ENCODE data around the gene AKR1B15. TPM values are rescaled to one million over a fixed set of nuclear protein-coding genes. Genes with fewer than 3 reads are reported as not detected.

Gene AKR1B15
- total and polyA plus RNA-seq, 9 of the 15 experiments (the other 6 are each of a cell fraction or from before 2014, with no cell fraction given), result not detected

DNA sequence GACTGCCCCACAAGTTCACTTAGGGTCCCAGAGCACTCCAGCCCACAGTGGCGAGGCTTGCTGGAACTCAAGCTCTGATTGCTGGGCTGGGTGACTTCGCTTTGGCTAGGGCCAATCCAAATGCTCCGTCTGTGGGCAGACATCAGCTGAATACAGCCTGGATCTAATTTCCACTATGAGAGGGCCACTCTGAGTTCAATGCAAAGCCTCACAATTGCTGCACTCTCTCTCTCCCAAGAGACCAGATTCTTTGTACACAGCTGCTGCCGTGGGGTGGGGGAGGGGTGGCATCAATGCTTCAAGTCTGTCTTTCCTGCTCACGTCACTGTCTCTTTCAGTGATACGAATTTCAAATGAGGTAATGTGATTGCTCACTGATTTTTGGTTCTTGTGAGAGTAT lies 50.5 kb downstream of the AKR1B15 start:
- FAIRE-seq (no peak), ATAC-seq (no peak), DNase-seq (ENCODE audit: extremely low read depth in 1 of 4, low spot score in 3 of 4) (no peak)
- Histone ChIP-seq H2AFZ (ENCODE audit: low read depth, low read length) (no peak overlapping the region), H3K4me3 (no peak overlapping the region), H3K36me3 (ENCODE audit: control insufficient read depth, insufficient read depth, low read length) (no peaks in the 10 kb centered on the region), H4K20me1 (replicated peaks; ENCODE audit: control insufficient read depth, insufficient read depth, low read length) (peaks cover 3% of the 10 kb centered on the region), H3K4me1 (replicated peaks in 1 of 2; ENCODE audit: control insufficient read depth in 2 of 2, insufficient read depth in 2 of 2, low read length in 2 of 2) (no peaks in the 10 kb centered on the region), H3K4me2 (ENCODE audit: insufficient read depth, low read length) (no peak overlapping the region), H3K9me3 (replicated peaks; ENCODE audit: control insufficient read depth, insufficient read depth, low read depth, low read length) (no peaks in the 10 kb centered on the region), H3K9ac (ENCODE audit: insufficient read depth in 1 of 2, low read depth in 2 of 2, low read length in 2 of 2) (no peak overlapping the region), H3K79me2 (ENCODE audit: control insufficient read depth, insufficient read depth, low read length) (no peaks in the 10 kb centered on the region), H3K27me3 (ENCODE audit: control insufficient read depth in 2 of 2, insufficient read depth in 2 of 2, low read length in 2 of 2) (peaks cover 13 to 16% of the 10 kb centered on the region in 2 experiments), H3K9me1 (ENCODE audit: control insufficient read depth, insufficient read depth, low read length) (no peaks in the 10 kb centered on the region), H3K27ac (ENCODE audit: extremely low read depth, low read depth, low read length) (no peak overlapping the region)
- in situ Hi-C loops (cut with MboI), result no loop called here
- CTCF ChIA-PET (ENCODE audit: low intra/inter-chr PET ratio), result no interaction called here
- TF ChIP-seq XRCC5 (IDR thresholded peaks at IDR 0.05; ENCODE audit: low read depth, low read length) (no peak), SMARCA5 (IDR thresholded peaks at IDR 0.05) (no peak), ETV1 (tag; conservative IDR thresholded peaks at IDR 0.05; ENCODE audit: low read depth) (no peak), ZNF24 (IDR thresholded peaks at IDR 0.05) (no peak), TAL1 (IDR thresholded peaks at IDR 0.05) (no peak), MAFK (IDR thresholded peaks at IDR 0.05; ENCODE audit: low read length) (no peak), ASH1L (IDR thresholded peaks at IDR 0.05; ENCODE audit: borderline replicate concordance, low read depth, partially characterized antibody) (no peak), KLF6 (CRISPR knock-in tag; IDR thresholded peaks at IDR 0.05; ENCODE audit: borderline replicate concordance) (no peak), PRPF4 (IDR thresholded peaks at IDR 0.05; ENCODE audit: insufficient read depth, low read depth, low read length, poor library complexity, severe bottlenecking) (no peak), ZNF511 (CRISPR knock-in tag; IDR thresholded peaks at IDR 0.05) (no peak), ZNF134 (CRISPR knock-in tag; conservative IDR thresholded peaks at IDR 0.05) (no peak), ZSCAN32 (CRISPR knock-in tag; IDR thresholded peaks at IDR 0.05) (no peak), SMAD4 (CRISPR knock-in tag; conservative IDR thresholded peaks at IDR 0.05) (no peak), ZKSCAN3 (CRISPR knock-in tag; IDR thresholded peaks at IDR 0.05) (no peak), KDM1A (IDR thresholded peaks at IDR 0.05) (no peak), ZC3H8 (IDR thresholded peaks at IDR 0.05) (no peak), ZNF217 (CRISPR knock-in tag; IDR thresholded peaks at IDR 0.05) (no peak)
- TF ChIP-seq, protein P1, sequence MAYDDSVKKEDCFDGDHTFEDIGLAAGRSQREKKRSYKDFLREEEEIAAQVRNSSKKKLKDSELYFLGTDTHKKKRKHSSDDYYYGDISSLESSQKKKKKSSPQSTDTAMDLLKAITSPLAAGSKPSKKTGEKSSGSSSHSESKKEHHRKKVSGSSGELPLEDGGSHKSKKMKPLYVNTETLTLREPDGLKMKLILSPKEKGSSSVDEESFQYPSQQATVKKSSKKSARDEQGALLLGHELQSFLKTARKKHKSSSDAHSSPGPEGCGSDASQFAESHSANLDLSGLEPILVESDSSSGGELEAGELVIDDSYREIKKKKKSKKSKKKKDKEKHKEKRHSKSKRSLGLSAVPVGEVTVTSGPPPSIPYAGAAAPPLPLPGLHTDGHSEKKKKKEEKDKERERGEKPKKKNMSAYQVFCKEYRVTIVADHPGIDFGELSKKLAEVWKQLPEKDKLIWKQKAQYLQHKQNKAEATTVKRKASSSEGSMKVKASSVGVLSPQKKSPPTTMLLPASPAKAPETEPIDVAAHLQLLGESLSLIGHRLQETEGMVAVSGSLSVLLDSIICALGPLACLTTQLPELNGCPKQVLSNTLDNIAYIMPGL (CRISPR knock-in tag; IDR thresholded peaks at IDR 0.05), result no peak
- intact Hi-C loops (cut with micrococcal nuclease), result no loop called here
- WGBS (ENCODE audit: insufficient coverage, low coverage, missing lambda C conversion rate), result 4% methylated on average over 6 of the region's 6 CpGs
- POLR2A ChIA-PET, result interaction anchor here (0.6 to 1.0 kb wide), 3 partner anchors 13 to 45 kb away, joined by 3 to 5 read pairs (median 3); no protein-coding TSS in a partner anchor
- no TSS peak for BruUV-seq (replicated peaks)

Data from K562 (cell line).